GM18505 (cell line): ENCODE measurements around the gene PUDP.
"Not testable (repeated sequence)": the region's sequence is repeated elsewhere in the genome, so short reads cannot be mapped to it uniquely, and the experiment has no call there.

Experiments
- ATAC-seq: cut with Tn5 transposase; IDR thresholded peaks from one replicate; pipeline ENCODE4 v1.9.1; 2021; ENCODE audit not compliant: unreplicated experiment
- POLR2A ChIP-seq: IDR thresholded peaks from 4 replicates; pipeline ENCODE4 v1.6.1; 2011; ENCODE audit warnings: borderline replicate concordance; ENCODE audit not compliant: insufficient read depth, insufficient read length; ENCODE audit errors: extremely low read depth

Gene PUDP

GRCh38 chrX:7045238-7045955 lies 102.6 kb downstream of the PUDP start:
- ATAC-seq: no peak
- TF ChIP-seq POLR2A: no peak

DNA sequence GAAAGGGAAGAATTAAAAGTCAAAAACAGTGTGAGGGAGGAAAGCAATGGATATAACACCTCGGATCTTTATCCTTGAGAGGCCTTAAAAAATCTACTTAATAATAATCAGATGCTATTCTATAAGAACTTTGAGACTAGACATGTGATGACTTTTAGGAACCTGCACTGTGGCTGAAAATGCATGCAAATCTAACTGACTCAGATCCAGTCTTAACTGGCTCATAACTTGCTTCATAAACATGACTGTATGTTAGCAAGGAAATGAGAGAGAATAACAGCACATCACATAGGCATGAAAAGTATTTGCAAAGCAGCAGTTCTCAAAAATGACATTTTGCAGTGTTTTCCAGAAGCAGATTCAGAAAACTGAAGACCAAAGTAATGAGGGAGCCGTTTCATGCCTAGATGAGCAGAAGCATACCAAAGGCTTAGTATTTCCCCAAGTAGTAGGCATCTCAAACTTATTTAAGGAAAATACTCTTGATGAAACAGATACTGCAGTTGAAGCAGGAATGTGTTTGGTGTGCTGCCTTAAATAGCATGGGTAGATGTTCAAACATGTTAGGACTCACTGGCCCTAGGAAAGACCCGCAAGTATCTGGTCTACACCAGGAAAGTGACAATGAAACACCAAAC lies 104.0 kb downstream of the PUDP start:
- ATAC-seq: not testable (repeated sequence)

- ATAC-seq: no peak
- TF ChIP-seq POLR2A: no peak
Measured at GRCh38 chrX:7028246-7028645, 119.7 kb downstream of the PUDP start.

DNA sequence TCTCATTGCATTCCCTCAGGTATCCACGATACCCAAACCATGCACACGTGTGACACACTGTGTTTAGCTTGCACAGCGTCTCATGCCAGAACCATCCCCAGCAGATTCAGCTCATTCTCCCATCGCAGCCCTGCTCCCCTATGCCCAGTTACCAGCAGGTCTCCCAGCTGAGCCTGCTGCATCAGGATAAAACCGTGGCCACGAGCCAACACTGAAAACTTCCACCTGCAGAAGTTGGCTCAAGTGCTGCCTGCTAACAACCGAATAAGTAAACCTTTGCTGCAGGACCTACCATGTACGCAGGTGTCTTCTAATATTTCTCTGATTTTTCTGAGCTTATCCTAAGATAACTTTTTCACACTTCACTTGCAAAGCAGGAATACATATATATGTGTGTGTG lies 120.9 kb downstream of the PUDP start:
- ATAC-seq: no peak
- no peak for TF ChIP-seq POLR2A

GRCh38 chrX:7026365-7026764 lies 121.6 kb downstream of the PUDP start:
- ATAC-seq: not testable (repeated sequence)

DNA sequence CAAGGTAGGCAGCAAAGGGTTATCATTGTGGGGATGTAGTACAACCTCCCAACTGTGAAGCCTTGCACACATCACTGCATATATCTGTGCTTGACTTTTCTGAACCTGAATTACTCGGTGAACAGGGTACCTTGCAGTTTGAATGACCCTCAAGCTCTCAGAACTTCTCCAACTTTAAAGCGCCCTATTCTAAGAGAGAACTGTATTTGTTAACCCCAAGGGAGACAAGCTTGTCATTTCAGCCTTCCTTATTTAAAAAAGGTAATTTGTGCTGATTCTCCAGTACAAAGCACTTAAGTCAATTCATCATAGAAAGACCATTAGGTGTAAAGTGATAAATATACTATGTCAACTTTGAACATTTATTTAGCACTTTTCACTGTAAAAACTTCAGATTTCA lies 122.5 kb downstream of the PUDP start:
- no peak for TF ChIP-seq POLR2A
- no peak for ATAC-seq

DNA sequence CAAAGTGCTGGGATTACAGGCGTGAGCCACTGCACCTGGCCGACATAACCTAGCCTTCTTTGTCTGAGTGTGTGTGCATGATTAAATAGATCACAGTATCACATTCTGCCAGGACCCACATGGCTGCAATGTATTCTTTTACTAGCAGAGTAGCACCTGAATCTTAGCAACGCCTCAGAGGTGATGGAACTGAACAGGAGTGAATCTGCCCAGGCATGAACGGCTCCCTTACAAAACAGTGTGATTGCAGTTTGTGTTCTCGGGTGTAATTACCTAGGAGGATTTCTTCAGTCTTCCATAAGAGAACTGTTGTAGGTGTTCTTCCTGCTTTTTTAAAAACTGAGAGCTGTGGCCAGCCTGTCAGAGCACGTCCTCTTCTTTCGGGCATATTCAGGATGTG lies 123.1 kb downstream of the PUDP start:
- no peak for TF ChIP-seq POLR2A
- no peak for ATAC-seq

GRCh38 chrX:7022996-7023395 lies 125.0 kb downstream of the PUDP start:
- not testable (repeated sequence) for ATAC-seq

GRCh38 chrX:7021991-7022390 lies 126.0 kb downstream of the PUDP start:
- TF ChIP-seq POLR2A: no peak
- ATAC-seq: no peak

- no peak for ATAC-seq
- no peak for TF ChIP-seq POLR2A
Measured at GRCh38 chrX:7019555-7019954, 128.4 kb downstream of the PUDP start.

DNA sequence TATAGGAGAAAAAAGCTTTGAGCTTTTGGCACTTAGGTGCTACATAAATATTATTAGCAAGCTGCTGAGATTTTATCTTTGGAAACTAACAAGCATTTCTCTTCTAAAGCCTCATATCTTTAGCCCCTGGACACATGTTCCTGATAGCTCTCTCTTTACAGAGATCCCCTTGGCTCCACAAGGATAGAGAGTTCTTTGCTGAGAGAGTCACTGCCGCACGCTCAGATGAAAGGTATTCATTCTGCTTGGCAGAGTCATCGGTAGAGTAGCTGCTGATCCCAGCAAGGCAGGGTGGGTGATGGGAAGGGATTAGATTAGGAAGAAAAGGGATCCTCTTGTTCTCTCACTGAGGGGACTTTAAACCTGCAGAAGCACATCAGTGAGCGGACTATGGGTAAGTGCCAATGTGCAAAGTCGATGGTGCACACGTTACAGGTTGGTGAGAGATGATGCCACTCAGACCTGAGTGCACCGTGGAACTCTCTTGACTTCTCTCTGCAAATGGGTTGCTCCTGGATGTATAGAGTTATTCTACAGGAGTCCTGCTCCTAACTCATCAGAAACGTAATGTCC lies 135.6 kb downstream of the PUDP start:
- ATAC-seq: not testable (repeated sequence)

DNA sequence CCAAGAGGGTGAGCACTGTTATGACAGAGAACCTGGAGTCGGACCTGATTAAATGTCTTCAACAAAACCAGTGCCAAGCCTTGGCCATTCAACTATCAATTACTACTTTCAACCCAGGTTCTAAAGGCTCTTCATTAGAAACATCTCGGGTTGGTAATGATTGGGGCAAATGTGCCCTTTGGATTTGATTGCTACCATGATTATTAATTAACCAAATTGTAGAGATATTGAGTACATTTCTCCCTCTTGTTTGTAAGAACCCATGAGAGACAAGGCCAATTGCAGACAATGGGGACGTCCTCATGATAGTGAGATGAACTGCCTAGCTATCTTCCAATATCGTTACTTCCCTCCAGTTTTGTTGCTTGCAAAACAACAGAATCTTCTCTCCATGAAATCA lies 137.1 kb downstream of the PUDP start:
- ATAC-seq: not testable (repeated sequence)

- ATAC-seq: not testable (repeated sequence)
Measured at GRCh38 chrX:7007328-7007727, 140.6 kb downstream of the PUDP start.
